ENCODE results near the gene PAPPA2. TPM values are rescaled to one million over a fixed set of nuclear protein-coding genes. Genes with fewer than 3 reads are reported as not detected.

PAPPA2 gene
- total RNA-seq, 3 donors from 2014 or later (not counting 1 experiment from before 2014, with no cell fraction given) = 0.48 TPM; not detected in 2

DNA sequence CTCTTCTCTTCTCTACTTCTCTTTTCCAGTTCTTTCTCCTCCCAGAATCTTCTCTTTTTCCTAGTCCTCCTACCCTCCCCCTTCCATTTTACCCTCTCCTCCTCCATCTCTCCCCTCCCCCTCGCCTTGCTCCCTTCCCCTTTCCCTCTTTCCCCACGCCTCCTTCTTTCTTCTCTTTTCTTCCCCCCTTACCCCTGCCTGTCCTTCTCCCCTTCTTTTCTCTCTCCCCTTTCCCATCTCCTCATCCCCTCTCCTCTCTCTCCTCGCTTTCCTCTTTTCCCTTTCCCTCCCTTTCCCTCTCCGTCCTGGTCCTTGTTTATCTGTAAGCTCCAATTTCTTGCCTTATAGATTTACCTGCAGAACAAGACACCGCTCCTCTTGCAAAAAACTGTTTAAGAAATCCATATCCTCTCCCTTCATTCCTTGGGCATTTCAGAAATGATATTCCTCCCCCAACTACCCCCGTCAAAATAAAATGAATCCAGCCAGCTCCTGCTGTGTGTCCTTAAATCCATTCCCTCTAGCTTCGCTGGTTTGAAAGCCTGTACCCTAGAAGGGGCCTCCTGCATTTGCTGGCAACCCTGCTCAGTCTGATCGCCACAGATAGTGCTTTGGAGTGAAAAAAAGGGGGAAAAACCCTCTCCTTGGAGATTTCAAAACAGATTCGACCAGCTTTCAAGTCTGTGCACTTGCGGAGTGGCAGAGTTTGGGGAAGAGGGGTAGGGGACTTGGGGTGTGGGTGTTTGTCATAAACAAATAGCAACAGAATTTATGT, 89.4 kb downstream of the PAPPA2 start:
- intact Hi-C loops (cut with micrococcal nuclease) = no loop called here
- WGBS (ENCODE audit: insufficient coverage) = 16% methylated on average over 10 of the region's 10 CpGs
- no peak overlapping the region for H3K4me3 Mint-ChIP-seq
- no peak overlapping the region for H3K4me3 ChIP-seq (ENCODE audit: low read length)
- H3K9me3 ChIP-seq (ENCODE audit: control insufficient read depth, insufficient read depth, low read length) = no peaks in the 10 kb centered on the region
- H3K4me1 Mint-ChIP-seq = no peaks in the 10 kb centered on the region
- TF ChIP-seq, protein P1, sequence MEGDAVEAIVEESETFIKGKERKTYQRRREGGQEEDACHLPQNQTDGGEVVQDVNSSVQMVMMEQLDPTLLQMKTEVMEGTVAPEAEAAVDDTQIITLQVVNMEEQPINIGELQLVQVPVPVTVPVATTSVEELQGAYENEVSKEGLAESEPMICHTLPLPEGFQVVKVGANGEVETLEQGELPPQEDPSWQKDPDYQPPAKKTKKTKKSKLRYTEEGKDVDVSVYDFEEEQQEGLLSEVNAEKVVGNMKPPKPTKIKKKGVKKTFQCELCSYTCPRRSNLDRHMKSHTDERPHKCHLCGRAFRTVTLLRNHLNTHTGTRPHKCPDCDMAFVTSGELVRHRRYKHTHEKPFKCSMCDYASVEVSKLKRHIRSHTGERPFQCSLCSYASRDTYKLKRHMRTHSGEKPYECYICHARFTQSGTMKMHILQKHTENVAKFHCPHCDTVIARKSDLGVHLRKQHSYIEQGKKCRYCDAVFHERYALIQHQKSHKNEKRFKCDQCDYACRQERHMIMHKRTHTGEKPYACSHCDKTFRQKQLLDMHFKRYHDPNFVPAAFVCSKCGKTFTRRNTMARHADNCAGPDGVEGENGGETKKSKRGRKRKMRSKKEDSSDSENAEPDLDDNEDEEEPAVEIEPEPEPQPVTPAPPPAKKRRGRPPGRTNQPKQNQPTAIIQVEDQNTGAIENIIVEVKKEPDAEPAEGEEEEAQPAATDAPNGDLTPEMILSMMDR (IDR thresholded peaks at IDR 0.05) = no peak
- DNase-seq (no peak), ATAC-seq (no peak)
- H3K27me3 ChIP-seq (ENCODE audit: control insufficient read depth, insufficient read depth, low read length) = no peaks in the 10 kb centered on the region
- no peak overlapping the region for H3K27ac Mint-ChIP-seq
- peaks cover 10 to 16% of the 10 kb centered on the region in 2 donors for H3K27me3 Mint-ChIP-seq (ENCODE audit: low read depth in 2 of 2)
- H3K9me3 Mint-ChIP-seq = peaks cover under 1 to 3% of the 10 kb centered on the region in 2 donors
- H3K36me3 Mint-ChIP-seq = no peaks in the 10 kb centered on the region
- H3K4me1 ChIP-seq (ENCODE audit: control insufficient read depth, insufficient read depth, low read length) = no peaks in the 10 kb centered on the region
- no peak overlapping the region for H3K27ac ChIP-seq (ENCODE audit: low read length)
- H3K36me3 ChIP-seq (ENCODE audit: control insufficient read depth, insufficient read depth, low read length) = no peaks in the 10 kb centered on the region

DNA sequence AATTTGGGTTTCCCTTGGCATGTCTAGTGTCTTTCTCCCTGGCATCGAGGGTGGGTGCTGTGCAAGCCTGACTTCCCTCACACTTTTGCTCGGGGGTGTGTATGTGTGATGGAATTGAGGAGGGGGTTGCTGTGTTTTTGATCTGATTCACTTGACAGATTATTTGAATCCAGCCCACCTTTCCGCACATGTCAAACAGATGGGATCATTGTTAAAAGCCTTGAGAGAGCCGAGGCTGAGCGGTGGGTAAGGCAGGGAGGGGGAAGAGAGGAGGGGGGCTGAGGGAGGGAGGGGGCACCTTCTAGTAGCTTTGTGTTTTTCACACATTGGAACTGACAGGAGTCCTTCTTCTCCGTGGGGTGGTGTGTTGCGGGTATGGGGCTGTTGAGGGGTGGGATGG, 90.0 kb downstream of the PAPPA2 start:
- Histone ChIP-seq H3K4me1 (ENCODE audit: control insufficient read depth, insufficient read depth, low read length) (no peaks in the 10 kb centered on the region), H3K36me3 (ENCODE audit: control insufficient read depth, insufficient read depth, low read length) (no peaks in the 10 kb centered on the region), H3K27ac (ENCODE audit: low read length) (no peak overlapping the region), H3K9me3 (ENCODE audit: control insufficient read depth, insufficient read depth, low read length) (no peaks in the 10 kb centered on the region), H3K4me3 (ENCODE audit: low read length) (no peak overlapping the region), H3K27me3 (ENCODE audit: control insufficient read depth, insufficient read depth, low read length) (no peaks in the 10 kb centered on the region)
- intact Hi-C loops (cut with micrococcal nuclease) = no loop called here
- no peaks in the 10 kb centered on the region for H3K36me3 Mint-ChIP-seq
- DNase-seq (no peak), ATAC-seq (no peak)
- WGBS (ENCODE audit: insufficient coverage) = 13% methylated on average over 7 of the region's 7 CpGs
- H3K4me3 Mint-ChIP-seq = no peak overlapping the region
- H3K9me3 Mint-ChIP-seq = peaks cover 0 to 3% of the 10 kb centered on the region in 2 donors
- no peaks in the 10 kb centered on the region for H3K4me1 Mint-ChIP-seq
- H3K27ac Mint-ChIP-seq = no peak overlapping the region
- TF ChIP-seq, protein P1 (IDR thresholded peaks at IDR 0.05) = no peak
- H3K27me3 Mint-ChIP-seq (ENCODE audit: low read depth in 2 of 2) = peaks cover 10 to 16% of the 10 kb centered on the region in 2 donors

DNA sequence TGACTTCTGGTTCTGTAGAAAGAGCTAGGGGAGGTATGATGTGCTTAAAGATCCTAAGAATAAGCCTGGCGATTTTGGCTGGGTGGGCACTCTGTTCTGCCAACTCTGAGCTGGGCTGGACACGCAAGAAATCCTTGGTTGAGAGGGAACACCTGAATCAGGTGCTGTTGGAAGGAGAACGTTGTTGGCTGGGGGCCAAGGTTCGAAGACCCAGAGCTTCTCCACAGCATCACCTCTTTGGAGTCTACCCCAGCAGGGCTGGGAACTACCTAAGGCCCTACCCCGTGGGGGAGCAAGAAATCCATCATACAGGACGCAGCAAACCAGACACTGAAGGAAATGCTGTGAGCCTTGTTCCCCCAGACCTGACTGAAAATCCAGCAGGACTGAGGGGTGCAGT, 93.3 kb downstream of the PAPPA2 start:
- H3K27ac ChIP-seq (ENCODE audit: low read length) = no peak overlapping the region
- Mint-ChIP-seq H3K27me3 (ENCODE audit: low read depth in 2 of 2) (peaks cover 9 to 16% of the 10 kb centered on the region in 2 donors), H3K9me3 (peaks cover 0 to 3% of the 10 kb centered on the region in 2 donors), H3K4me1 (no peaks in the 10 kb centered on the region), H3K36me3 (no peaks in the 10 kb centered on the region), H3K27ac (no peak overlapping the region), H3K4me3 (no peak overlapping the region)
- intact Hi-C loops (cut with micrococcal nuclease) = no loop called here
- no peaks in the 10 kb centered on the region for H3K27me3 ChIP-seq (ENCODE audit: control insufficient read depth, insufficient read depth, low read length)
- no peaks in the 10 kb centered on the region for H3K4me1 ChIP-seq (ENCODE audit: control insufficient read depth, insufficient read depth, low read length)
- H3K36me3 ChIP-seq (ENCODE audit: control insufficient read depth, insufficient read depth, low read length) = no peaks in the 10 kb centered on the region
- TF ChIP-seq, protein P1 (IDR thresholded peaks at IDR 0.05) = no peak
- 70% methylated on average over 6 of the region's 6 CpGs for WGBS (ENCODE audit: insufficient coverage)
- no peak overlapping the region for H3K4me3 ChIP-seq (ENCODE audit: low read length)
- no peaks in the 10 kb centered on the region for H3K9me3 ChIP-seq (ENCODE audit: control insufficient read depth, insufficient read depth, low read length)
- DNase-seq (no peak), ATAC-seq (no peak)

All from natural killer cell (primary cell).